ENCODE measurements around the gene SPANXC.
"Not testable (repeated sequence)": the region's sequence is repeated elsewhere in the genome, so short reads cannot be mapped to it uniquely, and the experiment has no call there.

SPANXC gene

GRCh38 chrX:141242417-141242816 is at the start of gene SPANXC:
TSS of gene SPANXC (minus strand) at chrX:141242517. CDS start at chrX:141242457, 60 bp downstream.
- not testable (repeated sequence) for H3K9me3 ChIP-seq (ENCODE audit: control insufficient read depth in 5 of 5, low read length in 5 of 5); H3K9ac ChIP-seq (ENCODE audit: low read length in 5 of 5); H3K27ac ChIP-seq (ENCODE audit: low read depth, low read length); H3K4me3 ChIP-seq (ENCODE audit: low read depth in 1 of 5, low read length in 5 of 5); H3K36me3 ChIP-seq (ENCODE audit: control insufficient read depth in 5 of 5, insufficient read depth in 5 of 5, low read length in 5 of 5); H3K27me3 ChIP-seq (ENCODE audit: control insufficient read depth in 5 of 5, insufficient read depth in 4 of 5, low read length in 5 of 5); H3K4me1 ChIP-seq (ENCODE audit: control insufficient read depth in 5 of 5, insufficient read depth in 5 of 5, low read length in 5 of 5)

- Histone ChIP-seq H3K9ac (ENCODE audit: low read length in 5 of 5) (no peak overlapping the region), H3K27ac (ENCODE audit: low read depth, low read length) (no peak overlapping the region), H3K9me3 (ENCODE audit: control insufficient read depth in 5 of 5, low read length in 5 of 5) (no peaks in the 10 kb centered on the region), H3K27me3 (ENCODE audit: control insufficient read depth in 5 of 5, insufficient read depth in 4 of 5, low read length in 5 of 5) (no peaks in the 10 kb centered on the region), H3K36me3 (ENCODE audit: control insufficient read depth in 5 of 5, insufficient read depth in 5 of 5, low read length in 5 of 5) (no peaks in the 10 kb centered on the region), H3K4me1 (ENCODE audit: control insufficient read depth in 5 of 5, insufficient read depth in 5 of 5, low read length in 5 of 5) (no peaks in the 10 kb centered on the region), H3K4me3 (ENCODE audit: low read depth in 1 of 5, low read length in 5 of 5) (no peak overlapping the region)
These were observed 37.2 kb upstream of the SPANXC start for GRCh38 chrX:141279476-141279875.

- Histone ChIP-seq H3K36me3 (ENCODE audit: control insufficient read depth in 5 of 5, insufficient read depth in 5 of 5, low read length in 5 of 5) (no peaks in the 10 kb centered on the region), H3K9me3 (ENCODE audit: control insufficient read depth in 5 of 5, low read length in 5 of 5) (no peaks in the 10 kb centered on the region), H3K4me3 (ENCODE audit: low read depth in 1 of 5, low read length in 5 of 5) (no peak overlapping the region), H3K27me3 (ENCODE audit: control insufficient read depth in 5 of 5, insufficient read depth in 4 of 5, low read length in 5 of 5) (no peaks in the 10 kb centered on the region), H3K27ac (ENCODE audit: low read depth, low read length) (no peak overlapping the region), H3K9ac (ENCODE audit: low read length in 5 of 5) (no peak overlapping the region), H3K4me1 (ENCODE audit: control insufficient read depth in 5 of 5, insufficient read depth in 5 of 5, low read length in 5 of 5) (no peaks in the 10 kb centered on the region)
These were observed 36.0 kb upstream of the SPANXC start for GRCh38 chrX:141278306-141278705.

- Histone ChIP-seq H3K27me3 (ENCODE audit: control insufficient read depth in 5 of 5, insufficient read depth in 4 of 5, low read length in 5 of 5) (peaks cover 0 to 2% (median 0%) of the 10 kb centered on the region in 5 donors), H3K36me3 (ENCODE audit: control insufficient read depth in 5 of 5, insufficient read depth in 5 of 5, low read length in 5 of 5) (no peaks in the 10 kb centered on the region), H3K9me3 (ENCODE audit: control insufficient read depth in 5 of 5, low read length in 5 of 5) (no peaks in the 10 kb centered on the region), H3K4me3 (ENCODE audit: low read depth in 1 of 5, low read length in 5 of 5) (no peak overlapping the region), H3K27ac (ENCODE audit: low read depth, low read length) (no peak overlapping the region), H3K9ac (ENCODE audit: low read length in 5 of 5) (no peak overlapping the region), H3K4me1 (ENCODE audit: control insufficient read depth in 5 of 5, insufficient read depth in 5 of 5, low read length in 5 of 5) (no peaks in the 10 kb centered on the region)
These were observed 15.8 kb upstream of the SPANXC start for GRCh38 chrX:141258080-141258479.

- Histone ChIP-seq H3K4me3 (ENCODE audit: low read depth in 1 of 5, low read length in 5 of 5) (no peak overlapping the region), H3K9ac (ENCODE audit: low read length in 5 of 5) (no peak overlapping the region), H3K27me3 (ENCODE audit: control insufficient read depth in 5 of 5, insufficient read depth in 4 of 5, low read length in 5 of 5) (no peaks in the 10 kb centered on the region), H3K9me3 (ENCODE audit: control insufficient read depth in 5 of 5, low read length in 5 of 5) (peaks cover 0 to 2% (median 0%) of the 10 kb centered on the region in 5 donors), H3K27ac (ENCODE audit: low read depth, low read length) (no peak overlapping the region), H3K36me3 (ENCODE audit: control insufficient read depth in 5 of 5, insufficient read depth in 5 of 5, low read length in 5 of 5) (no peaks in the 10 kb centered on the region), H3K4me1 (ENCODE audit: control insufficient read depth in 5 of 5, insufficient read depth in 5 of 5, low read length in 5 of 5) (no peaks in the 10 kb centered on the region)
These were observed 20.7 kb downstream of the SPANXC start for GRCh38 chrX:141221611-141222010.

GRCh38 chrX:141220342-141221008 is 21.8 kb downstream of the SPANXC start:
- H3K4me1 ChIP-seq (ENCODE audit: control insufficient read depth in 5 of 5, insufficient read depth in 5 of 5, low read length in 5 of 5), result no peaks in the 10 kb centered on the region
- H3K27me3 ChIP-seq (ENCODE audit: control insufficient read depth in 5 of 5, insufficient read depth in 4 of 5, low read length in 5 of 5), result no peaks in the 10 kb centered on the region
- no peak overlapping the region for H3K27ac ChIP-seq (ENCODE audit: low read depth, low read length)
- H3K4me3 ChIP-seq (ENCODE audit: low read depth in 1 of 5, low read length in 5 of 5), result no peak overlapping the region
- H3K9me3 ChIP-seq (ENCODE audit: control insufficient read depth in 5 of 5, low read length in 5 of 5), result peaks cover 0 to 2% (median 0%) of the 10 kb centered on the region in 5 donors
- no peaks in the 10 kb centered on the region for H3K36me3 ChIP-seq (ENCODE audit: control insufficient read depth in 5 of 5, insufficient read depth in 5 of 5, low read length in 5 of 5)
- H3K9ac ChIP-seq (ENCODE audit: low read length in 5 of 5), result no peak overlapping the region

- Histone ChIP-seq H3K9me3 (ENCODE audit: control insufficient read depth in 5 of 5, low read length in 5 of 5) (peaks cover 0 to 3% (median 0%) of the 10 kb centered on the region in 5 donors), H3K4me1 (ENCODE audit: control insufficient read depth in 5 of 5, insufficient read depth in 5 of 5, low read length in 5 of 5) (no peaks in the 10 kb centered on the region), H3K4me3 (ENCODE audit: low read depth in 1 of 5, low read length in 5 of 5) (no peak overlapping the region), H3K27ac (ENCODE audit: low read depth, low read length) (no peak overlapping the region), H3K9ac (ENCODE audit: low read length in 5 of 5) (no peak overlapping the region), H3K27me3 (ENCODE audit: control insufficient read depth in 5 of 5, insufficient read depth in 4 of 5, low read length in 5 of 5) (no peaks in the 10 kb centered on the region), H3K36me3 (ENCODE audit: control insufficient read depth in 5 of 5, insufficient read depth in 5 of 5, low read length in 5 of 5) (no peaks in the 10 kb centered on the region)
These were observed 28.1 kb downstream of the SPANXC start for GRCh38 chrX:141214196-141214595.

GRCh38 chrX:141201962-141202361 is 40.4 kb downstream of the SPANXC start:
- no peaks in the 10 kb centered on the region for H3K9me3 ChIP-seq (ENCODE audit: control insufficient read depth in 5 of 5, low read length in 5 of 5)
- H3K27ac ChIP-seq (ENCODE audit: low read depth, low read length), result no peak overlapping the region
- H3K4me1 ChIP-seq (ENCODE audit: control insufficient read depth in 5 of 5, insufficient read depth in 5 of 5, low read length in 5 of 5), result no peaks in the 10 kb centered on the region
- peaks cover 0 to 4% (median 0%) of the 10 kb centered on the region in 5 donors for H3K27me3 ChIP-seq (ENCODE audit: control insufficient read depth in 5 of 5, insufficient read depth in 4 of 5, low read length in 5 of 5)
- no peak overlapping the region for H3K4me3 ChIP-seq (ENCODE audit: low read depth in 1 of 5, low read length in 5 of 5)
- H3K36me3 ChIP-seq (ENCODE audit: control insufficient read depth in 5 of 5, insufficient read depth in 5 of 5, low read length in 5 of 5), result no peaks in the 10 kb centered on the region
- H3K9ac ChIP-seq (ENCODE audit: low read length in 5 of 5), result no peak overlapping the region

Data from subcutaneous abdominal adipose tissue (tissue), 5 donors.